ENCODE results near the gene TXNRD2. TPM values are rescaled to one million over a fixed set of nuclear protein-coding genes. Genes with fewer than 3 reads are reported as not detected.

The TXNRD2 gene
- total RNA-seq, 1 donor from 2014 or later: 23.0 TPM

DNA sequence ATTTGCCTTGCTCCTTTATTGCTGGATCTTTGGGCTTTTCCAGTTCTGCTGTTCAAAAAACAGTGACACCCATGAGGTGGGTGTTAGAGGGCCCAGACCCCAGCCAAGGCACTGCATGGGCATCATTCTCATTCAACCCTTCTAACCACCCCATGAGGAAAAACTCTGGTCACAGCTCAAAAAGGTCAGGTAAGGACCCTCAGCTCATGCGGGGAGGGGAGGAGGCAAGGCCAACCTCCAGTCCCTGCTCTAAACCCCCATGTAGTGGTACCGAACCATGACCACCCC is 94.3 kb downstream of the TXNRD2 start:
- peaks cover 4% of the 10 kb centered on the region for H3K4me1 Mint-ChIP-seq (ENCODE audit: unreplicated experiment)
- H3K4me3 Mint-ChIP-seq (ENCODE audit: unreplicated experiment): no peak overlapping the region
- no peaks in the 10 kb centered on the region for H3K9me3 Mint-ChIP-seq (ENCODE audit: unreplicated experiment)
- peaks cover 14% of the 10 kb centered on the region for H3K36me3 Mint-ChIP-seq (ENCODE audit: low read depth, unreplicated experiment)
- no peak overlapping the region for H3K27ac Mint-ChIP-seq (ENCODE audit: unreplicated experiment)
- H3K27me3 Mint-ChIP-seq (ENCODE audit: unreplicated experiment): no peaks in the 10 kb centered on the region
- DNase-seq (ENCODE audit: low spot score): no peak
- TF ChIP-seq, protein P1, sequence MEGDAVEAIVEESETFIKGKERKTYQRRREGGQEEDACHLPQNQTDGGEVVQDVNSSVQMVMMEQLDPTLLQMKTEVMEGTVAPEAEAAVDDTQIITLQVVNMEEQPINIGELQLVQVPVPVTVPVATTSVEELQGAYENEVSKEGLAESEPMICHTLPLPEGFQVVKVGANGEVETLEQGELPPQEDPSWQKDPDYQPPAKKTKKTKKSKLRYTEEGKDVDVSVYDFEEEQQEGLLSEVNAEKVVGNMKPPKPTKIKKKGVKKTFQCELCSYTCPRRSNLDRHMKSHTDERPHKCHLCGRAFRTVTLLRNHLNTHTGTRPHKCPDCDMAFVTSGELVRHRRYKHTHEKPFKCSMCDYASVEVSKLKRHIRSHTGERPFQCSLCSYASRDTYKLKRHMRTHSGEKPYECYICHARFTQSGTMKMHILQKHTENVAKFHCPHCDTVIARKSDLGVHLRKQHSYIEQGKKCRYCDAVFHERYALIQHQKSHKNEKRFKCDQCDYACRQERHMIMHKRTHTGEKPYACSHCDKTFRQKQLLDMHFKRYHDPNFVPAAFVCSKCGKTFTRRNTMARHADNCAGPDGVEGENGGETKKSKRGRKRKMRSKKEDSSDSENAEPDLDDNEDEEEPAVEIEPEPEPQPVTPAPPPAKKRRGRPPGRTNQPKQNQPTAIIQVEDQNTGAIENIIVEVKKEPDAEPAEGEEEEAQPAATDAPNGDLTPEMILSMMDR (IDR thresholded peaks at IDR 0.05; ENCODE audit: unreplicated experiment): no peak

DNA sequence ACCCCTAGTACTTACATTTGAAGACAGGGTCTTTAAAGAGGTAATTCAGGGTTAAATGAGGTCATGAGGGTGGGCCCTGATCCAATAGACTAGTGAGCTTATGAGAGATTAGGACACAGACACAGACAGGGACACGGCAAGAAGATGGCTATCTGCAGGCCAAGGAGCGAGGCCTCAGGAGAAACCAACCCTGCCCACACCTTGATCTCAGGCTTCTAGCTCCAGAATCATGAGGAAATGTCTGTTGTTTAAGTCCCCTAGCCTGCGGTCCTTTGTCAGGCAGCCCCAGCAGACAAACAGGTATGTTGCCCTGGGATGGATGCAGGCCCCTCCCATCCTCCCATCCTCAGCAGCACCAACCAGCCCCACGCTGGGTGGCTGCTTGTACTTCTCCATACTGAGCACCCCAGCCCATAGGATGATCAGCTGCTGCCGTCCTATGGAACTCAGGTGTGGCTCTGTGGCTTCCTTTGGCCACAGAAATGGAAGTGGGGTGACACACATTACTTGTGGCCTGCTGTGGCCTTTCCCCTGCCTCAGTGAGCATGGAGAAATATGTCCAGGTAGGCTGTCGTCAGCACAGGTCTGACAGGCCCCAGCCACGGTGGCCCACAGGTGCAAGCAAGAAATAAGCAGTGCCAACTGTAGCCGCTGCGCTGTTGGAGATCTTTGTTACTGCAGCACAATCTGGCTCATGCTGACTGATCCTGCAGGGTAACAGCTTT is 94.8 kb downstream of the TXNRD2 start:
- Mint-ChIP-seq H3K27ac (ENCODE audit: unreplicated experiment) (no peak overlapping the region), H3K9me3 (ENCODE audit: unreplicated experiment) (no peaks in the 10 kb centered on the region), H3K4me1 (ENCODE audit: unreplicated experiment) (peaks cover 4% of the 10 kb centered on the region), H3K4me3 (ENCODE audit: unreplicated experiment) (no peak overlapping the region), H3K27me3 (ENCODE audit: unreplicated experiment) (no peaks in the 10 kb centered on the region), H3K36me3 (ENCODE audit: low read depth, unreplicated experiment) (peaks cover 14% of the 10 kb centered on the region)
- TF ChIP-seq, protein P1 (IDR thresholded peaks at IDR 0.05; ENCODE audit: unreplicated experiment): no peak
- no peak for DNase-seq (ENCODE audit: low spot score)

DNA sequence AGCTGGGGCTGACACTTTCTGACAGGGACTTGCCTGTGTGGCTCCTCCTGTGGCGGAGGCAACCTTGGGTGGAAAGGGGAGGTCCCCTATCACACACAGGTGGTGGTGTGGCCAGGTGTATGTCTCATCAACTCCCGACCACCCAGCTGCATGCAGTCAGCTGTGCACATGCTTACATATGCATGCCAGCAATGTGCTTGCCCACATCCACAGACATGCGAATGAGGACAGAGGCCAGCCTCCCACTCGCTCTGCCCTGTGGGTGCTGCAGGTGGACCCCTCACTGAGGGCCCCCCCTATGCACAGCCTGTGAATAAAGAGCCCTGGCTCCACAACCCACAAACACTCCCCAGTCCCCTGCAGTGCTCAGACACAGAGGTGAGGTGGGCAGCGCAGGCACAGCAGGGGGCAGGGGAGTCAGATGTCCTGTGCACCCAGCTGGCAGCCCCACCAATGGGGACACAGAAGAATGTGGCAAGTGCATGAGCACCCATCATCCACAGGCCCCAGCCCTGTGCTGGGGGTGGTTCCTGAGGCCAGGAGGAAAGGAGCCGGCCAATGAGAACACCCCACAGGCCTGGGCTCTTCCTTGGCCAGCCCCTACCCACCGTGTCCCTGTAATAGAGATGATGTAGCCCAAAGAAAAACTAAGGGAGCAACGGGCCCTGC is 96.4 kb downstream of the TXNRD2 start:
- no peak for DNase-seq (ENCODE audit: low spot score)
- peaks cover 7% of the 10 kb centered on the region for H3K36me3 Mint-ChIP-seq (ENCODE audit: low read depth, unreplicated experiment)
- peaks cover 4% of the 10 kb centered on the region for H3K4me1 Mint-ChIP-seq (ENCODE audit: unreplicated experiment)
- no peak overlapping the region for H3K4me3 Mint-ChIP-seq (ENCODE audit: unreplicated experiment)
- H3K9me3 Mint-ChIP-seq (ENCODE audit: unreplicated experiment): no peaks in the 10 kb centered on the region
- H3K27me3 Mint-ChIP-seq (ENCODE audit: unreplicated experiment): no peaks in the 10 kb centered on the region
- TF ChIP-seq, protein P1 (IDR thresholded peaks at IDR 0.05; ENCODE audit: unreplicated experiment): no peak
- H3K27ac Mint-ChIP-seq (ENCODE audit: unreplicated experiment): no peak overlapping the region

DNA sequence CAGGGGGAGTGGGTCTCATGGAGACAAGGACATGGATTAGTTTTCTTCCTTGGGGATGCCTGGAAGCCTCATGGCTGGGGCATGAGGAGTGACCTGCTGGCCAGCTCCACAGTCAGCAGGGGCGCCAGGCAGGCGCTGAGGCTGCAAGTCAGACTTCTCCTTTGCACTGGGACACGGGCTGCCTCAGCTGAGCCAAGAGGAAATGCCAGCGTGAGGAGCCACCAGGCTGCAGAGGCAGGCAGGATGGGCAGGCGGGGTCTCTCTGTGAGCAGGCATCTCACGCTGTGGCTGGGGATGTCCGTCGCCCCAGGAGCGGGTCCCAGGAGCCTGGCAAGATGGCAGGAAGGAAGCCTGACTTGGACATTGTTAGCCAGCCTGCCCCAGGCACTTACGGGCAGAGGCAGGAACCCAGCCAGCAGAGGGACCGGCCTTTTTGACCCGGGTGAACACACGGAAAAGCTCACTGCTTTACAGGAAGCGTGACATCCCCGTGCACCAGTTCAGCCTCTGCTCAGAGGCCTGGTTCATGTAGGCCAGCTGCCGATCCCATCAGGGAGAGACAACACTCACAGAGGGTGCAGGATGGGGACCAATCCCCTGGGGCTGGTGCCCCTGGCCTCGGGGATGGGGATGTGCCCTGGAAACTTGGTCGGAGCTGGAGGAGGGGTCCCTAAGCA is 97.1 kb downstream of the TXNRD2 start:
- Mint-ChIP-seq H3K36me3 (ENCODE audit: low read depth, unreplicated experiment) (peaks cover 4% of the 10 kb centered on the region), H3K4me3 (ENCODE audit: unreplicated experiment) (no peak overlapping the region), H3K4me1 (ENCODE audit: unreplicated experiment) (peaks cover 4% of the 10 kb centered on the region), H3K27me3 (ENCODE audit: unreplicated experiment) (no peaks in the 10 kb centered on the region), H3K9me3 (ENCODE audit: unreplicated experiment) (no peaks in the 10 kb centered on the region), H3K27ac (ENCODE audit: unreplicated experiment) (no peak overlapping the region)
- TF ChIP-seq, protein P1 (IDR thresholded peaks at IDR 0.05; ENCODE audit: unreplicated experiment): no peak
- no peak for DNase-seq (ENCODE audit: low spot score)

Data from endothelial cell (in vitro differentiated cells).